SK-N-SH treated with all-trans-retinoic acid at 6 μM for 48 hours (cell line): ENCODE data around the gene OR11H7.

Experiments used
- BACH2 ChIP-seq: fragments of 250-450 bp; sonication (Bioruptor Pico); IDR thresholded peaks from 2 replicates; pipeline ENCODE4 v1.9.0; 2021; ENCODE audit warnings: mild to moderate bottlenecking, borderline replicate concordance
- ZFP3 ChIP-seq: fragments of 250-450 bp; sonication (Bioruptor Pico); IDR thresholded peaks from 2 replicates; pipeline ENCODE4 v1.5.0; 2020; ENCODE audit warnings: mild to moderate bottlenecking, moderate library complexity

GRCh38 chr14:20278414-20278813, 49.6 kb downstream of the OR11H7 start:
- TF ChIP-seq ZFP3 (CRISPR knock-in tag) (no peak), BACH2 (CRISPR knock-in tag) (no peak)
